ENCODE data around the gene PHACTR4.
"Not testable (repeated sequence)": the region's sequence is repeated elsewhere in the genome, so short reads cannot be mapped to it uniquely, and the experiment has no call there.

DNA sequence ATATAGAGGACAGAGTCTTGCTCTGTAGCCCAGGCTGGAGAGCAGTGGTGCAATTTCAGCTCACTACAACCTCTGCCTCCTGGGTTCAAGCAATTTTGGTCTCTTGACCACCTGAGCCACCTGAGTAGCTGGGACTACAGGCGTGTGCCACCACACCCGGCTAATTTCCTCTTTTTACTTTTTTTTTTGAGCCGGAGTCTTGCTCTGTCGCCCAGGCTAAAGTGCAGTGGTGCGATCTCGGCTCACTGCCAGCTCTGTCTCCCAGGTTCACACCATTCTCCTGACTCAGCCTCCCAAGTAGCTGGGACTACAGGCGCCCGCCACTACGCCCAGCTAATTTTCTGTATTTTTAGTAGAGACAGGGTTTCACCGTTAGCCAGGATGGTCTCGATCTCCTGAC lies 42.1 kb upstream of the PHACTR4 start:
- TF ChIP-seq POLR2A, EP300 (IDR thresholded peaks at IDR 0.05): not testable (repeated sequence)
- TF ChIP-seq, protein P1, sequence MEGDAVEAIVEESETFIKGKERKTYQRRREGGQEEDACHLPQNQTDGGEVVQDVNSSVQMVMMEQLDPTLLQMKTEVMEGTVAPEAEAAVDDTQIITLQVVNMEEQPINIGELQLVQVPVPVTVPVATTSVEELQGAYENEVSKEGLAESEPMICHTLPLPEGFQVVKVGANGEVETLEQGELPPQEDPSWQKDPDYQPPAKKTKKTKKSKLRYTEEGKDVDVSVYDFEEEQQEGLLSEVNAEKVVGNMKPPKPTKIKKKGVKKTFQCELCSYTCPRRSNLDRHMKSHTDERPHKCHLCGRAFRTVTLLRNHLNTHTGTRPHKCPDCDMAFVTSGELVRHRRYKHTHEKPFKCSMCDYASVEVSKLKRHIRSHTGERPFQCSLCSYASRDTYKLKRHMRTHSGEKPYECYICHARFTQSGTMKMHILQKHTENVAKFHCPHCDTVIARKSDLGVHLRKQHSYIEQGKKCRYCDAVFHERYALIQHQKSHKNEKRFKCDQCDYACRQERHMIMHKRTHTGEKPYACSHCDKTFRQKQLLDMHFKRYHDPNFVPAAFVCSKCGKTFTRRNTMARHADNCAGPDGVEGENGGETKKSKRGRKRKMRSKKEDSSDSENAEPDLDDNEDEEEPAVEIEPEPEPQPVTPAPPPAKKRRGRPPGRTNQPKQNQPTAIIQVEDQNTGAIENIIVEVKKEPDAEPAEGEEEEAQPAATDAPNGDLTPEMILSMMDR (IDR thresholded peaks at IDR 0.05) = not testable (repeated sequence)

Data from ovary (tissue), 3 donors.